SK-N-SH treated with all-trans-retinoic acid at 6 μM for 48 hours (cell line): ENCODE measurements around the gene ESYT3.

Experiments used
- ATAC-seq: fragments of 200-7000 bp; cut with Tn5 transposase; 3 replicates; pipeline ENCODE4 v1.9.1; 2020; ENCODE audit warnings: mild to moderate bottlenecking, moderate library complexity
- ARNTL ChIP-seq: fragments of 450-650 bp; formaldehyde crosslinking; IDR thresholded peaks from 2 replicates; pipeline ENCODE4 v1.5.0; 2020; ENCODE audit warnings: low read depth, mild to moderate bottlenecking, moderate library complexity, borderline replicate concordance
- BACH2 ChIP-seq: fragments of 250-450 bp; sonication (Bioruptor Pico); IDR thresholded peaks from 2 replicates; pipeline ENCODE4 v1.9.0; 2021; ENCODE audit warnings: mild to moderate bottlenecking, borderline replicate concordance
- CREB5 ChIP-seq: fragments of 250-450 bp; sonication (Bioruptor Pico); IDR thresholded peaks from 2 replicates; pipeline ENCODE4 v1.5.1; 2020; ENCODE audit warnings: low read depth, mild to moderate bottlenecking, moderate library complexity
- CSDC2 ChIP-seq: fragments of 250-450 bp; sonication (Bioruptor Pico); IDR thresholded peaks from 2 replicates; pipeline ENCODE4 v1.5.0; 2020; ENCODE audit warnings: mild to moderate bottlenecking, moderate library complexity
- CSRNP3 ChIP-seq: fragments of 250-450 bp; sonication (Bioruptor Pico); IDR thresholded peaks from 2 replicates; pipeline ENCODE4 v1.5.1; 2021; ENCODE audit warnings: mild to moderate bottlenecking, moderate library complexity
- ESRRG ChIP-seq: fragments of 250-450 bp; sonication (Bioruptor Pico); IDR thresholded peaks from 2 replicates; pipeline ENCODE4 v1.6.1; 2021; ENCODE audit warnings: mild to moderate bottlenecking
- GLIS3 ChIP-seq: fragments of 250-450 bp; sonication (Bioruptor Pico); IDR thresholded peaks from 2 replicates; pipeline ENCODE4 v1.5.0; 2020; ENCODE audit warnings: mild to moderate bottlenecking, moderate library complexity
- ISL1 ChIP-seq: fragments of 250-450 bp; sonication (Bioruptor Pico); IDR thresholded peaks from 2 replicates; pipeline ENCODE4 v2.1.2; 2022; ENCODE audit warnings: mild to moderate bottlenecking, moderate library complexity
- OSR1 ChIP-seq: fragments of 250-450 bp; sonication (Bioruptor Pico); IDR thresholded peaks from 2 replicates; pipeline ENCODE4 v1.8.0; 2022; ENCODE audit warnings: moderate library complexity, mild to moderate bottlenecking, inconsistent platforms
- PATZ1 ChIP-seq: fragments of 250-450 bp; sonication (Bioruptor Pico); IDR thresholded peaks from 2 replicates; pipeline ENCODE4 v1.8.0; 2020; ENCODE audit warnings: mild to moderate bottlenecking, moderate library complexity, borderline replicate concordance
- POU6F1 ChIP-seq: fragments of 250-450 bp; sonication (Bioruptor Pico); IDR thresholded peaks from 2 replicates; pipeline ENCODE4 v1.8.0; 2021; ENCODE audit warnings: low read depth, mild to moderate bottlenecking, moderate library complexity, borderline replicate concordance
- PPARA ChIP-seq: fragments of 250-450 bp; sonication (Bioruptor Pico); IDR thresholded peaks from 2 replicates; pipeline ENCODE4 v1.5.0; 2020; ENCODE audit warnings: mild to moderate bottlenecking, borderline replicate concordance
- RARB ChIP-seq: fragments of 250-450 bp; sonication (Bioruptor Pico); IDR thresholded peaks from 2 replicates; pipeline ENCODE4 v1.8.0; 2021; ENCODE audit warnings: mild to moderate bottlenecking, moderate library complexity
- SNAI2 ChIP-seq: fragments of 250-450 bp; sonication (Bioruptor Pico); IDR thresholded peaks from 2 replicates; pipeline ENCODE4 v1.5.0; 2020; ENCODE audit warnings: mild to moderate bottlenecking, moderate library complexity
- TCF4 ChIP-seq: fragments of 250-450 bp; sonication (Bioruptor Pico); IDR thresholded peaks from 2 replicates; pipeline ENCODE4 v1.8.0; 2021; ENCODE audit warnings: mild to moderate bottlenecking, moderate library complexity, borderline replicate concordance
- TOX ChIP-seq: fragments of 250-450 bp; sonication (Bioruptor Pico); IDR thresholded peaks from 2 replicates; pipeline ENCODE4 v1.8.0; 2021; ENCODE audit warnings: mild to moderate bottlenecking, moderate library complexity, borderline replicate concordance
- TSHZ2 ChIP-seq: fragments of 250-450 bp; sonication (Bioruptor Pico); IDR thresholded peaks from 2 replicates; pipeline ENCODE4 v1.5.0; 2020; ENCODE audit warnings: mild to moderate bottlenecking, moderate library complexity
- ZC3H10 ChIP-seq: fragments of 250-450 bp; sonication (Bioruptor Pico); IDR thresholded peaks from 2 replicates; pipeline ENCODE4 v1.5.1; 2021; ENCODE audit warnings: mild to moderate bottlenecking, moderate library complexity
- ZNF565 ChIP-seq: fragments of 450-650 bp; formaldehyde crosslinking; conservative IDR thresholded peaks from 2 replicates; pipeline ENCODE4 v1.5.0; 2020; ENCODE audit warnings: low read depth, mild to moderate bottlenecking, moderate library complexity
- ZNF70 ChIP-seq: fragments of 450-650 bp; formaldehyde crosslinking; IDR thresholded peaks from 2 replicates; pipeline ENCODE4 v1.5.0; 2020; ENCODE audit warnings: mild to moderate bottlenecking, moderate library complexity
- ZNF8 ChIP-seq: fragments of 450-650 bp; formaldehyde crosslinking; IDR thresholded peaks from 2 replicates; pipeline ENCODE4 v1.5.0; 2020; ENCODE audit warnings: mild to moderate bottlenecking, moderate library complexity

ESYT3 gene

GRCh38 chr3:138441742-138442141 lies 7.3 kb downstream of the ESYT3 start:
- TF ChIP-seq CREB5 (CRISPR knock-in tag) (no peak), TOX (CRISPR knock-in tag) (no peak), ARNTL (no peak), ISL1 (CRISPR knock-in tag) (no peak), ZNF70 (CRISPR knock-in tag) (no peak), ESRRG (CRISPR knock-in tag) (no peak), ZNF8 (CRISPR knock-in tag) (no peak), ZNF565 (CRISPR knock-in tag) (no peak), ZC3H10 (CRISPR knock-in tag) (no peak), CSDC2 (no peak), GLIS3 (no peak), POU6F1 (CRISPR knock-in tag) (no peak), TSHZ2 (no peak), RARB (no peak), PATZ1 (no peak)
- TF ChIP-seq, all 23 proteins: peak for 0
- ATAC-seq, result peak; percentile 71

- ATAC-seq, result peak; percentile 90
- no peak for TF ChIP-seq PPARA (CRISPR knock-in tag)
- TF ChIP-seq ISL1 (CRISPR knock-in tag), result no peak
- no peak for TF ChIP-seq RARB
- no peak for TF ChIP-seq ARNTL
- TF ChIP-seq ZNF565 (CRISPR knock-in tag), result no peak
- no peak for TF ChIP-seq ZNF8 (CRISPR knock-in tag)
- no peak for TF ChIP-seq ESRRG (CRISPR knock-in tag)
- TF ChIP-seq GLIS3, result no peak
- TF ChIP-seq TCF4 (CRISPR knock-in tag), result no peak
- no peak for TF ChIP-seq POU6F1 (CRISPR knock-in tag)
Observed at GRCh38 chr3:138442433-138442832, 8.0 kb downstream of the ESYT3 start.

- no peak for ATAC-seq
- no peak for TF ChIP-seq CREB5 (CRISPR knock-in tag)
- no peak for TF ChIP-seq ISL1 (CRISPR knock-in tag)
- no peak for TF ChIP-seq SNAI2 (CRISPR knock-in tag)
- TF ChIP-seq TOX (CRISPR knock-in tag), result no peak
- no peak for TF ChIP-seq CSDC2
- no peak for TF ChIP-seq CSRNP3 (CRISPR knock-in tag)
- TF ChIP-seq OSR1, result no peak
- TF ChIP-seq PATZ1, result no peak
- no peak for TF ChIP-seq BACH2 (CRISPR knock-in tag)
- TF ChIP-seq ZNF8 (CRISPR knock-in tag), result no peak
- TF ChIP-seq PPARA (CRISPR knock-in tag), result no peak
- no peak for TF ChIP-seq ARNTL
Observed at GRCh38 chr3:138443091-138443490, 8.7 kb downstream of the ESYT3 start.
